Endodermal cell (in vitro differentiated cells): ENCODE measurements around the gene SEMA6D. TPM values are rescaled to one million over a fixed set of nuclear protein-coding genes. Genes with fewer than 3 reads are reported as not detected.

Source experiments
- DNase-seq: peaks from one replicate; pipeline ENCODE4 v3.0.0-alpha.2; 2017
- H3K27ac ChIP-seq: 2 replicates; pipeline ENCODE4 v1.5.1; 2013; ENCODE audit warnings: mild to moderate bottlenecking, low read depth, low read length, moderate library complexity
- H3K27me3 ChIP-seq: 2 replicates; pipeline ENCODE4 v1.6.1; 2013; ENCODE audit warnings: mild to moderate bottlenecking, low read length, moderate library complexity; ENCODE audit not compliant: insufficient read depth, control insufficient read depth, poor library complexity, severe bottlenecking
- H3K36me3 ChIP-seq: 2 replicates; pipeline ENCODE4 v1.7.0; 2013; ENCODE audit warnings: mild to moderate bottlenecking, low read length, moderate library complexity; ENCODE audit not compliant: control insufficient read depth, insufficient read depth
- H3K4me1 ChIP-seq: one replicate; pipeline ENCODE4 v1.7.0; 2013; ENCODE audit warnings: low read length; ENCODE audit not compliant: control insufficient read depth, insufficient read depth
- H3K4me3 ChIP-seq: 2 replicates; pipeline ENCODE4 v1.5.1; 2013; ENCODE audit warnings: mild to moderate bottlenecking, low read length, moderate library complexity
- H3K9ac ChIP-seq: 2 replicates; pipeline ENCODE4 v1.6.1; 2013; ENCODE audit warnings: mild to moderate bottlenecking, low read length, moderate library complexity; ENCODE audit not compliant: poor library complexity, severe bottlenecking; ENCODE audit errors: extremely low read depth
- H3K9me3 ChIP-seq: 2 replicates; pipeline ENCODE4 v1.6.1; 2013; ENCODE audit warnings: mild to moderate bottlenecking, low read length, moderate library complexity; ENCODE audit not compliant: control insufficient read depth
- H3K27ac Mint-ChIP-seq: 2 replicates; pipeline ENCODE4 v1.8.0; 2020; ENCODE audit warnings: mixed read lengths
- H3K27me3 Mint-ChIP-seq: 2 replicates; pipeline ENCODE4 v1.8.0; 2021; ENCODE audit warnings: mild to moderate bottlenecking, mixed read lengths; ENCODE audit not compliant: insufficient read depth
- H3K36me3 Mint-ChIP-seq: 2 replicates; pipeline ENCODE4 v1.8.0; 2020; ENCODE audit warnings: low read depth, mixed read lengths
- H3K4me1 Mint-ChIP-seq: 2 replicates; pipeline ENCODE4 v1.8.0; 2020; ENCODE audit warnings: mixed read lengths
- H3K4me3 Mint-ChIP-seq: 2 replicates; pipeline ENCODE4 v1.8.0; 2020; ENCODE audit warnings: mild to moderate bottlenecking, moderate library complexity, mixed read lengths
- H3K9me3 Mint-ChIP-seq: 2 replicates; pipeline ENCODE4 v1.8.0; 2020; ENCODE audit warnings: mild to moderate bottlenecking, mixed read lengths
- CTCF ChIP-seq: fragments of 200-600 bp; sonication (generic); conservative IDR thresholded peaks from 2 replicates; pipeline ENCODE4 v1.5.0; 2021; ENCODE audit warnings: antibody characterized with exemption, mild to moderate bottlenecking
- WGBS, 2 experiments: methylation state at CpG; one replicate each; pipeline versions ENCODE4 v1.1.5 to v1.1.7; 2013; ENCODE audit warnings: missing lambda C conversion rate in 2 of 2, mixed read lengths in 1 of 2; ENCODE audit not compliant: insufficient coverage in 1 of 2, insufficient read length in 1 of 2; 5-methylcytosine and 5-hydroxymethylcytosine counted together
- total RNA-seq, 2 donors: library from RNA; stranded (reverse); fragmentation: NEBNext Ultra II Directional in 1 of 2; extraction: Animal tissue kit (Norgen Biotek cat#: 25700) in 1 of 2; gene quantifications; 2 replicates in 1 of 2; 3 replicates in 1 of 2; pipeline ENCODE4 v1.2.1, GENCODE V29; 2021

SEMA6D gene
- total RNA-seq, 2 donors from 2014 or later = 23.6 to 48.7 TPM

DNA sequence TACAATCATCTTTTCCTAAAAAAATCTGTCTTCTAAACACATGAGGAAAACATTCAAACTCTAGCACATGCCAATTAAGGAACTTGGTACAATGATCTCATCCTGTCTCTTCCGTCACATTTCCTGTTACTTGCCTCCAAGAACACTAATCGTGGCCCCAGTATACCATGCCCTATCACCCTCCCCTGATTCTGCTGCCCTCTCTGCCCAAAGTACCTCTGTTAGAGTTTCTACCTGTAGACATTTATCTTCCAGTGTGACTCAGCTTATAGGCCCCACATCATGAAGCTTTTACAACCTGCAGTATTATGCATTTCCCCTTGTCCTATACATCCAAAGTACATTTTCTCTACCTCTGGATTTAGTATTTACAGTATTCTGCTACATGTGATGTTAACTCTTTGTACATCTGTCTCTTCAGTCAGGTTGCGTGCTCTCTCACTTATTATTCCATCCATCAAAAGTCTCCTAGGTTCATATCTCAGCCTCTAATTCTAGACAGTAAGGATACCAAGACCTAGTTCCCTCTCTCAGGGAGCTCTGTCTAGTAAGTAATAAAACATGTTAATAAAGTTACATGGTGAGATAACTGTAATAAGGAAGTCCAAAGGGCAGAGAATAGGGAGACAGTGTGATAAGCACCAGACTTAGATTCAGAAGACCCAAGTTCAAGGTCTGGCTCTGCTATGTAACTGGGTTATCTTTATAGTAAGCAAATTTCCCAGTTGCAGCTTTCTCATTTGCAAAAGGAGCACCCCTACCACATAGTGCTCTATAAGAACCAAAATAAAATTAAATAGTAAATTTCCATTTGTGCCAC lies 8.9 kb upstream of the SEMA6D start:
- no peak overlapping the region for H3K4me3 Mint-ChIP-seq
- TF ChIP-seq CTCF = no peak
- H3K27me3 Mint-ChIP-seq = peaks cover 2% of the 10 kb centered on the region
- Histone ChIP-seq H3K27ac (no peak overlapping the region), H3K27me3 (no peaks in the 10 kb centered on the region), H3K9me3 (no peaks in the 10 kb centered on the region), H3K36me3 (no peaks in the 10 kb centered on the region), H3K4me1 (peaks cover 4% of the 10 kb centered on the region), H3K9ac (no peak overlapping the region), H3K4me3 (no peak overlapping the region)
- H3K9me3 Mint-ChIP-seq = no peaks in the 10 kb centered on the region
- peaks cover 9% of the 10 kb centered on the region for H3K4me1 Mint-ChIP-seq
- no peak overlapping the region for H3K27ac Mint-ChIP-seq
- H3K36me3 Mint-ChIP-seq = no peaks in the 10 kb centered on the region
- WGBS, 2 experiments = 96 to 100% methylated on average over 2 to 3 of the region's 3 CpGs
- no peak for DNase-seq

DNA sequence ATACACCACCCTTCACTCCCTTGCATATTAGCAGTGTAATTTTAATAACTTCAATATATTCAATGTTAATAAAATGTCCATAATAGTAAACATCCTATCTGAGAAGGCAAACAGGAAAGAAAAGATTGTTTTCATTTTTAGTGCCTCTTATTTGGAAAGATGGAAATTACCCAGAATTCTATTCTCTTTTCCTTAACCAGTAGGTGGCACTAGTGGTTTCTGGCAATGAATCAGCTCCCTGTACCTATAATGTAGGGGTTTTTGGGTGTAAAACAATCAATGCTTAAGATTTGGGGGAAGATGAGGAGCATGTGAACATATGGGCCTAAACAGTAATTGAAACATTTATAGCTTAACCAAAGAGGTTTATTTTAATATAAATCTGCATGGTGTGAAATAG lies 5.7 kb upstream of the SEMA6D start:
- Histone ChIP-seq H3K27me3 (no peaks in the 10 kb centered on the region), H3K27ac (no peak overlapping the region), H3K36me3 (no peaks in the 10 kb centered on the region), H3K9ac (no peak overlapping the region), H3K4me1 (peaks cover 4% of the 10 kb centered on the region), H3K9me3 (no peaks in the 10 kb centered on the region), H3K4me3 (no peak overlapping the region)
- H3K4me3 Mint-ChIP-seq = no peak overlapping the region
- peaks cover 8% of the 10 kb centered on the region for H3K27me3 Mint-ChIP-seq
- peaks cover 22% of the 10 kb centered on the region for H3K4me1 Mint-ChIP-seq
- H3K27ac Mint-ChIP-seq = no peak overlapping the region
- DNase-seq = no peak
- H3K9me3 Mint-ChIP-seq = peaks cover 2% of the 10 kb centered on the region
- H3K36me3 Mint-ChIP-seq = no peaks in the 10 kb centered on the region
- TF ChIP-seq CTCF = peak; percentile 84

GRCh38 chr15:47715402-47715801 lies 1.9 kb upstream of the SEMA6D start:
- no peaks in the 10 kb centered on the region for H3K9me3 ChIP-seq
- peaks cover 35% of the 10 kb centered on the region for H3K4me1 Mint-ChIP-seq
- WGBS, 2 experiments = 92 to 95% methylated on average over 2 to 7 of the region's 7 CpGs
- no peak overlapping the region for H3K27ac ChIP-seq
- no peak for TF ChIP-seq CTCF
- no peaks in the 10 kb centered on the region for H3K27me3 ChIP-seq
- no peaks in the 10 kb centered on the region for H3K36me3 Mint-ChIP-seq
- peaks cover 22% of the 10 kb centered on the region for H3K27me3 Mint-ChIP-seq
- no peak overlapping the region for H3K27ac Mint-ChIP-seq
- no peaks in the 10 kb centered on the region for H3K36me3 ChIP-seq
- H3K4me1 ChIP-seq = peaks cover 5% of the 10 kb centered on the region
- H3K4me3 Mint-ChIP-seq = no peak overlapping the region
- no peak overlapping the region for H3K4me3 ChIP-seq
- DNase-seq = no peak
- H3K9me3 Mint-ChIP-seq = peaks cover 2% of the 10 kb centered on the region
- no peak overlapping the region for H3K9ac ChIP-seq
